ENCODE data around the gene APBA3.
A peak's percentile ranks its signal among the peaks of the same experiment; 100 is the strongest.
"Not testable (repeated sequence)": the region's sequence is repeated elsewhere in the genome, so short reads cannot be mapped to it uniquely, and the experiment has no call there.

The APBA3 gene

GRCh38 chr19:3766520-3766919 lies 5.0 kb upstream of the APBA3 start:
- TF ChIP-seq CTCF (IDR thresholded peaks at IDR 0.05; ENCODE audit: insufficient read depth, low read depth, low read length, missing control alignments), result no peak
- H3K4me3 ChIP-seq (ENCODE audit: low read depth, low read length), result no peak overlapping the region
- no peak for DNase-seq (ENCODE audit: low read depth)

GRCh38 chr19:3765757-3766156 lies 4.3 kb upstream of the APBA3 start:
- DNase-seq (ENCODE audit: low read depth); H3K4me3 ChIP-seq (ENCODE audit: low read depth, low read length): not testable (repeated sequence)

GRCh38 chr19:3765121-3765520 lies 3.6 kb upstream of the APBA3 start:
- H3K4me3 ChIP-seq (ENCODE audit: low read depth, low read length), result no peak overlapping the region
- no peak for DNase-seq (ENCODE audit: low read depth)
- TF ChIP-seq CTCF (IDR thresholded peaks at IDR 0.05; ENCODE audit: insufficient read depth, low read depth, low read length, missing control alignments), result no peak

GRCh38 chr19:3762501-3763459 lies 1.3 kb upstream of the APBA3 start, which contains the start of gene MRPL54:
Gene MRPL54 (plus strand): TSS chr19:3762682. CDS start chr19:3762701, 19 bp downstream.
- no peak for TF ChIP-seq CTCF (IDR thresholded peaks at IDR 0.05; ENCODE audit: insufficient read depth, low read depth, low read length, missing control alignments)
- H3K4me3 ChIP-seq (ENCODE audit: low read depth, low read length), result peak within 1 kb of the TSS; percentile 96
- peak; percentile 99 for DNase-seq (ENCODE audit: low read depth)

- DNase-seq (ENCODE audit: low read depth), result no peak
- TF ChIP-seq CTCF (IDR thresholded peaks at IDR 0.05; ENCODE audit: insufficient read depth, low read depth, low read length, missing control alignments), result no peak
- H3K4me3 ChIP-seq (ENCODE audit: low read depth, low read length), result peak overlapping the region; percentile 96
Observed at GRCh38 chr19:3762130-3762473, 610 bp upstream of the APBA3 start.

GRCh38 chr19:3760871-3761361 lies 576 bp downstream of the APBA3 start:
- DNase-seq (ENCODE audit: low read depth), result peak; percentile 26
- H3K4me3 ChIP-seq (ENCODE audit: low read depth, low read length), result peak overlapping the region; percentile 67
- TF ChIP-seq CTCF (IDR thresholded peaks at IDR 0.05; ENCODE audit: insufficient read depth, low read depth, low read length, missing control alignments), result no peak

- TF ChIP-seq CTCF (IDR thresholded peaks at IDR 0.05; ENCODE audit: insufficient read depth, low read depth, low read length, missing control alignments), result no peak
- no peak overlapping the region for H3K4me3 ChIP-seq (ENCODE audit: low read depth, low read length)
- no peak for DNase-seq (ENCODE audit: low read depth)
Observed at GRCh38 chr19:3759482-3760254, 1.8 kb downstream of the APBA3 start.

- DNase-seq (ENCODE audit: low read depth); H3K4me3 ChIP-seq (ENCODE audit: low read depth, low read length): not testable (repeated sequence)
Observed at GRCh38 chr19:3758297-3758696, 3.2 kb downstream of the APBA3 start.

- H3K4me3 ChIP-seq (ENCODE audit: low read depth, low read length); DNase-seq (ENCODE audit: low read depth): not testable (repeated sequence)
Observed at GRCh38 chr19:3757705-3758104, 3.8 kb downstream of the APBA3 start.
